Left hindlimb (tissue), 1 donor: ENCODE data around the gene MEP1B.
"Not testable (repeated sequence)": the region's sequence is repeated elsewhere in the genome, so short reads cannot be mapped to it uniquely, and the experiment has no call there.

ENCODE experiments used
- DNase-seq: peaks from one replicate; pipeline ENCODE4 v3.0.0-alpha.2; 2018

The MEP1B gene

GRCh38 chr18:32189790-32190189, at the start of gene MEP1B:
Gene MEP1B (plus strand): TSS chr18:32190039. CDS start chr18:32190071, 32 bp downstream.
- DNase-seq = no peak

- no peak for DNase-seq
These were observed 41.5 kb upstream of the MEP1B start for GRCh38 chr18:32148185-32148870.

GRCh38 chr18:32152705-32153448, 37.0 kb upstream of the MEP1B start:
- no peak for DNase-seq

GRCh38 chr18:32156855-32157254, 33.0 kb upstream of the MEP1B start:
- no peak for DNase-seq

GRCh38 chr18:32157580-32157979, 32.3 kb upstream of the MEP1B start:
- DNase-seq = no peak

GRCh38 chr18:32158108-32158624, 31.7 kb upstream of the MEP1B start:
- DNase-seq = peak; percentile 88

GRCh38 chr18:32158631-32159030, 31.2 kb upstream of the MEP1B start:
- DNase-seq = not testable (repeated sequence)

GRCh38 chr18:32160547-32160946, 29.3 kb upstream of the MEP1B start:
- no peak for DNase-seq

GRCh38 chr18:32167980-32168730, 21.7 kb upstream of the MEP1B start:
- no peak for DNase-seq

GRCh38 chr18:32173654-32174053, 16.2 kb upstream of the MEP1B start:
- DNase-seq = no peak

- no peak for DNase-seq
These were observed 15.1 kb upstream of the MEP1B start for GRCh38 chr18:32174719-32175118.

GRCh38 chr18:32175265-32175664, 14.6 kb upstream of the MEP1B start:
- peak; percentile 65 for DNase-seq

- DNase-seq = not testable (repeated sequence)
These were observed 13.1 kb upstream of the MEP1B start for GRCh38 chr18:32176745-32177144.

GRCh38 chr18:32177530-32177929, 12.3 kb upstream of the MEP1B start:
- DNase-seq = no peak

GRCh38 chr18:32183503-32183902, 6.3 kb upstream of the MEP1B start:
- DNase-seq = no peak

- no peak for DNase-seq
These were observed 370 bp downstream of the MEP1B start for GRCh38 chr18:32190209-32190608.

- no peak for DNase-seq
These were observed 6.3 kb downstream of the MEP1B start for GRCh38 chr18:32195881-32196815.

GRCh38 chr18:32200766-32201165, 10.9 kb downstream of the MEP1B start:
- no peak for DNase-seq

- DNase-seq = no peak
These were observed 12.3 kb downstream of the MEP1B start for GRCh38 chr18:32201948-32202672.

- DNase-seq = no peak
These were observed 18.2 kb downstream of the MEP1B start for GRCh38 chr18:32208023-32208422.

- no peak for DNase-seq
These were observed 18.7 kb downstream of the MEP1B start for GRCh38 chr18:32208577-32208976.
